Trophoblast cell (in vitro differentiated cells and primary cell): ENCODE measurements around the gene FGFBP3.

ENCODE experiments used
- DNase-seq, 2 donors: peaks; one replicate each; pipeline ENCODE4 v3.0.0-alpha.2; 2016
- H2AFZ ChIP-seq: 2 replicates; pipeline ENCODE4 v1.6.1; 2013; ENCODE audit warnings: low read length, moderate library complexity, mild to moderate bottlenecking; ENCODE audit not compliant: insufficient read depth, poor library complexity
- H2AK5ac ChIP-seq: 2 replicates; pipeline ENCODE4 v1.6.1; 2013; ENCODE audit warnings: mild to moderate bottlenecking, low read length
- H2BK120ac ChIP-seq: 2 replicates; pipeline ENCODE4 v1.6.1; 2013; ENCODE audit warnings: low read length, mild to moderate bottlenecking, moderate library complexity; ENCODE audit not compliant: insufficient read depth, poor library complexity
- H2BK12ac ChIP-seq: 2 replicates; pipeline ENCODE4 v1.6.1; 2013; ENCODE audit warnings: mild to moderate bottlenecking, low read length, moderate library complexity
- H2BK5ac ChIP-seq: 2 replicates; pipeline ENCODE4 v1.6.1; 2013; ENCODE audit warnings: low read length, low read depth, moderate library complexity, mild to moderate bottlenecking; ENCODE audit not compliant: poor library complexity
- H3K14ac ChIP-seq: 2 replicates; pipeline ENCODE4 v1.6.1; 2013; ENCODE audit warnings: mild to moderate bottlenecking, low read length
- H3K18ac ChIP-seq: 2 replicates; pipeline ENCODE4 v1.6.1; 2013; ENCODE audit warnings: mild to moderate bottlenecking, low read length
- H3K23ac ChIP-seq: 2 replicates; pipeline ENCODE4 v1.6.1; 2013; ENCODE audit warnings: low read length
- H3K27ac ChIP-seq: 2 replicates; pipeline ENCODE4 v1.5.1; 2013; ENCODE audit warnings: low read depth, mild to moderate bottlenecking, inconsistent platforms, low read length, moderate library complexity
- H3K27me3 ChIP-seq: 2 replicates; pipeline ENCODE4 v1.6.1; 2013; ENCODE audit warnings: inconsistent platforms, mild to moderate bottlenecking, low read length, moderate library complexity; ENCODE audit not compliant: insufficient read depth
- H3K36me3 ChIP-seq, 2 experiments: 1 replicate in 1 of 2; 2 replicates in 1 of 2; pipeline ENCODE4 v1.6.1; 2013; ENCODE audit warnings: low read length in 2 of 2, mild to moderate bottlenecking in 2 of 2, moderate library complexity in 1 of 2; ENCODE audit not compliant: insufficient read depth in 2 of 2, control insufficient read depth in 1 of 2
- H3K4ac ChIP-seq: 2 replicates; pipeline ENCODE4 v1.6.1; 2013; ENCODE audit warnings: low read depth, mild to moderate bottlenecking, low read length, moderate library complexity
- H3K4me1 ChIP-seq, 2 experiments: 1 replicate in 1 of 2; 2 replicates in 1 of 2; pipeline ENCODE4 v1.6.1; 2013; ENCODE audit warnings: low read length in 2 of 2, mild to moderate bottlenecking in 2 of 2, moderate library complexity in 1 of 2; ENCODE audit not compliant: insufficient read depth in 2 of 2, control insufficient read depth in 1 of 2
- H3K4me2 ChIP-seq: 2 replicates; pipeline ENCODE4 v1.6.1; 2013; ENCODE audit warnings: inconsistent platforms, mild to moderate bottlenecking, low read length, moderate library complexity
- H3K4me3 ChIP-seq: 2 replicates; pipeline ENCODE4 v1.5.1; 2013; ENCODE audit warnings: mild to moderate bottlenecking, low read depth, low read length, inconsistent platforms
- H3K79me1 ChIP-seq: one replicate; pipeline ENCODE4 v1.6.1; 2013; ENCODE audit warnings: low read length
- H3K79me2 ChIP-seq: 2 replicates; pipeline ENCODE4 v1.6.1; 2013; ENCODE audit warnings: low read length, mild to moderate bottlenecking; ENCODE audit not compliant: control insufficient read depth, insufficient read depth, poor library complexity
- H3K9ac ChIP-seq: 2 replicates; pipeline ENCODE4 v1.6.1; 2013; ENCODE audit warnings: mild to moderate bottlenecking, low read length
- H3K9me3 ChIP-seq: 2 replicates; pipeline ENCODE4 v1.6.1; 2013; ENCODE audit warnings: low read depth, mild to moderate bottlenecking, control low read depth, inconsistent platforms, low read length; ENCODE audit not compliant: insufficient read depth
- H4K12ac ChIP-seq: 2 replicates; pipeline ENCODE4 v1.6.1; 2013; ENCODE audit warnings: low read depth, mild to moderate bottlenecking, low read length, moderate library complexity
- H4K8ac ChIP-seq: 2 replicates; pipeline ENCODE4 v1.6.1; 2013; ENCODE audit warnings: low read depth, mild to moderate bottlenecking, low read length, moderate library complexity
- H4K91ac ChIP-seq: one replicate; pipeline ENCODE4 v1.6.1; 2013; ENCODE audit warnings: low read depth, mild to moderate bottlenecking, low read length, moderate library complexity
- WGBS: extraction: QIAGEN DNeasy Blood & Tissue Kit; methylation state at CpG from one replicate; pipeline ENCODE4 v1.1.7; 2013; ENCODE audit warnings: missing lambda C conversion rate; ENCODE audit not compliant: insufficient read length, insufficient coverage; ENCODE audit errors: extremely low coverage; 5-methylcytosine and 5-hydroxymethylcytosine counted together

Gene FGFBP3

GRCh38 chr10:91875779-91876178, 33.5 kb downstream of the FGFBP3 start:
- no peak overlapping the region for H4K91ac ChIP-seq
- no peak overlapping the region for H2AK5ac ChIP-seq
- no peak overlapping the region for H3K27ac ChIP-seq
- DNase-seq, result peak in 1 of 2 donors; percentile 41
- no peak overlapping the region for H3K9ac ChIP-seq
- H3K4me2 ChIP-seq, result no peak overlapping the region
- H3K4ac ChIP-seq, result no peak overlapping the region
- no peak overlapping the region for H2BK120ac ChIP-seq
- no peaks in the 10 kb centered on the region for H3K79me2 ChIP-seq
- no peaks in the 10 kb centered on the region for H3K79me1 ChIP-seq
- no peak overlapping the region for H2BK12ac ChIP-seq
- H3K23ac ChIP-seq, result no peak overlapping the region
- H4K8ac ChIP-seq, result no peak overlapping the region
- WGBS, result no CpG with 5 or more reads among the region's 1 CpG
- H3K4me1 ChIP-seq, result no peaks in the 10 kb centered on the region
- no peak overlapping the region for H2AFZ ChIP-seq
- H3K18ac ChIP-seq, result no peak overlapping the region
- no peak overlapping the region for H2BK5ac ChIP-seq
- no peak overlapping the region for H4K12ac ChIP-seq
- H3K9me3 ChIP-seq, result no peaks in the 10 kb centered on the region
- H3K27me3 ChIP-seq, result no peaks in the 10 kb centered on the region
- no peak overlapping the region for H3K14ac ChIP-seq
- no peak overlapping the region for H3K4me3 ChIP-seq
- no peaks in the 10 kb centered on the region for H3K36me3 ChIP-seq

DNA sequence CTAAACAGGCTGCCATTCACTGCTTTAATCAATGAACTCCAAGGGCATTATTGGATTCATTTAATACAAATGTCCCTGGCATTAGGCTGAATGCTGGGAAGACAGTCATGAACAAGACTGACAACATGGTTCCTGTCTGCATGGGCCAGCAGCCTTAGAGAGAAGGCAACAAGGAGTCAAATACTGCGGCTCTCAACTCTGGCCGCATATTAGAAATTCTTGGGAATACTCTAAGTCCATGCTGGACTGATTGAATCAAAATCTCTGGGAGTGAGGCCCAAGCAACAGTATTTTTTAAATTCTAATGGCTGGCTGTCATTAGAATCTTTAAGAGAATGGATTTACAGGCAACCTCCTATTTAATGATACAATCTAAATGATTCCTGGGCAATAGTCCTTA, 34.1 kb downstream of the FGFBP3 start:
- Histone ChIP-seq H4K8ac (no peak overlapping the region), H3K27ac (no peak overlapping the region), H3K18ac (no peak overlapping the region), H3K79me1 (no peaks in the 10 kb centered on the region), H3K4ac (no peak overlapping the region), H2BK120ac (no peak overlapping the region), H2BK12ac (no peak overlapping the region), H3K4me2 (no peak overlapping the region), H3K23ac (no peak overlapping the region), H3K79me2 (no peaks in the 10 kb centered on the region), H3K4me1 (no peaks in the 10 kb centered on the region), H4K12ac (no peak overlapping the region), H2AK5ac (no peak overlapping the region), H3K14ac (no peak overlapping the region), H3K36me3 (no peaks in the 10 kb centered on the region), H4K91ac (no peak overlapping the region), H3K27me3 (no peaks in the 10 kb centered on the region), H3K9ac (no peak overlapping the region), H2BK5ac (no peak overlapping the region), H2AFZ (no peak overlapping the region), H3K4me3 (no peak overlapping the region), H3K9me3 (no peaks in the 10 kb centered on the region)
- WGBS, result no CpG with 5 or more reads among the region's 2 CpGs
- peak; percentile 54 to 76 for DNase-seq

DNA sequence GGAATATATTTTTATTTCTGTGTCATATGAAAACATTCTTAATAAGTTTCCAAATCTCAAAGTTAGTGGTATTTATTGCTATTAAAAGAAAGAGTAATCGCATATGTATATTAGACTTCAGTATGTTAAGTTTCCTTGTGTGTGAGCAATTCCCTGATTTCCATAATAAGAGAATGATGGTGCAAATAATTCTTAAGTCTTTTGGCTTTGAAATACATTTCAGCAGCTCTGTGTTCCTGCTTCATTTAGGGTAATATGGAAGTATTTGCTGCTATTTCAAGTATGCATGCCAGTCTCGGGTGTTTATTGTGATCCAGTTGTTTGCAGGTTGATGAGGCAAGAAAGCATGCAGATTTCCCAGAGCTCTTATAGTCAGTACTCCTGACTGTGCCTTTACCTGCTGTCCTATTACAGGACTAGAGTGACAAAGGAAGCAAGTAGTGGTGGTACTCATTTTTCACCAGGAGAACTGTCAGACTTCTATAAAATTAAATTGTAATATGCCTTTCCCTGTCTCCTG, 43.7 kb downstream of the FGFBP3 start:
- no peak overlapping the region for H3K4me3 ChIP-seq
- H4K91ac ChIP-seq, result no peak overlapping the region
- no CpG with 5 or more reads among the region's 2 CpGs for WGBS
- no peak overlapping the region for H2AFZ ChIP-seq
- no peak overlapping the region for H3K4ac ChIP-seq
- no peak overlapping the region for H3K4me2 ChIP-seq
- peaks cover 0 to 5% of the 10 kb centered on the region in 2 experiments for H3K36me3 ChIP-seq
- DNase-seq, result no peak
- no peak overlapping the region for H4K8ac ChIP-seq
- H2BK5ac ChIP-seq, result no peak overlapping the region
- no peak overlapping the region for H3K18ac ChIP-seq
- H3K79me2 ChIP-seq, result no peaks in the 10 kb centered on the region
- no peak overlapping the region for H3K27ac ChIP-seq
- H3K79me1 ChIP-seq, result no peaks in the 10 kb centered on the region
- no peak overlapping the region for H2AK5ac ChIP-seq
- no peaks in the 10 kb centered on the region for H3K4me1 ChIP-seq
- no peak overlapping the region for H3K14ac ChIP-seq
- no peak overlapping the region for H4K12ac ChIP-seq
- no peak overlapping the region for H3K9ac ChIP-seq
- H3K27me3 ChIP-seq, result no peaks in the 10 kb centered on the region
- no peak overlapping the region for H3K23ac ChIP-seq
- no peaks in the 10 kb centered on the region for H3K9me3 ChIP-seq
- no peak overlapping the region for H2BK120ac ChIP-seq
- H2BK12ac ChIP-seq, result no peak overlapping the region

GRCh38 chr10:91864744-91865143, 44.5 kb downstream of the FGFBP3 start:
- WGBS, result 100% methylated on average over 1 of the region's 2 CpGs
- no peak overlapping the region for H3K4me3 ChIP-seq
- H2BK5ac ChIP-seq, result no peak overlapping the region
- no peak overlapping the region for H2AK5ac ChIP-seq
- no peak overlapping the region for H4K8ac ChIP-seq
- H4K91ac ChIP-seq, result no peak overlapping the region
- H3K27ac ChIP-seq, result no peak overlapping the region
- no peaks in the 10 kb centered on the region for H3K4me1 ChIP-seq
- no peaks in the 10 kb centered on the region for H3K9me3 ChIP-seq
- no peak overlapping the region for H3K23ac ChIP-seq
- no peak overlapping the region for H3K14ac ChIP-seq
- H3K4ac ChIP-seq, result no peak overlapping the region
- H3K18ac ChIP-seq, result no peak overlapping the region
- H3K36me3 ChIP-seq, result peaks cover 0 to 7% of the 10 kb centered on the region in 2 experiments
- no peak overlapping the region for H2BK120ac ChIP-seq
- H2BK12ac ChIP-seq, result no peak overlapping the region
- no peak overlapping the region for H3K4me2 ChIP-seq
- H3K79me1 ChIP-seq, result no peaks in the 10 kb centered on the region
- no peak for DNase-seq
- no peaks in the 10 kb centered on the region for H3K79me2 ChIP-seq
- no peak overlapping the region for H2AFZ ChIP-seq
- no peaks in the 10 kb centered on the region for H3K27me3 ChIP-seq
- no peak overlapping the region for H4K12ac ChIP-seq
- no peak overlapping the region for H3K9ac ChIP-seq
